Stimulated activated CD4-positive, alpha-beta T cell treated with anti-CD3 and anti-CD28 coated beads, Interleukin-12 subunit alpha, Interleukin-12 subunit beta, amount 100 ng/mL, for 24 hours (primary cell): ENCODE measurements around the gene EMSY.

Experiments
- DNase-seq, 2 experiments: peaks; one replicate each; pipeline ENCODE4 v3.0.0-alpha.2; 2020; ENCODE audit warnings: low read depth in 2 of 2

Gene EMSY

DNA sequence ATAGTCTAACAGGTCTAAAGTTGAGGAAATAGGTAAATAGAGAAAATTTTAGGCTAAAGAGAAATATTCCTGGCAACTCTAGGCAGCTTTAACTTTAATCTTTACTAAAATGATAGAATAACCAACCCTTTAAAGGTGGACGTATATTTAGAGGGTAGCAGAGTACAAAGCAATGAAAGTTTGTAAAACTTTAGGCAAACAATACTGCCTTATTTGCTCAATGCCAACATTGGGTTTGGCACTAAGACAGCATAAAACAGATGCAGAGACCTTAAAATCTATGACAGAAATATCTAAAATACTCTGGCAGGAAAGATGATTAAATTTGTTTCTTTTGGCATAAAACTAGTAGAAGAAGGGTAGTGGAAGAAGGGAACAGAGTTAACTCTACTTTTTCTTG is 70.7 kb downstream of the EMSY start:
- no peak for DNase-seq

DNA sequence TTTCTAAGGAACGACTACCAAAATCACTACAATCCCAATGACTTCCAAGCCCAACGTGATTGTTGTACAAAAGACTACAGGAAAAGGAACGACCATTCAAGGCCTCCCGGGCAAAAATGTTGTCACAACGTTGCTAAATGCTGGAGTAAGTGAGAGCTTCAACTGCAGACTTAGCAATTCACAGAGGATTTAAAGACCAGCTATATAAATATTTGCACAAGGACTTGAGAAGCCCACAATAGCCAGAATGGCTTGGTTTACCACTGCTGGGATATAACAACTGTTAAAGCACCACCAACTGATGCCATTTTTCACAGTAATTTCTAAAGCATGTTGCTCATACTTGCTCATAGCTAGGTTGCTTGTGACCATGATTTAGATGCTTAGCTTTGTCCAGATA is 78.3 kb downstream of the EMSY start:
- DNase-seq, result no peak

DNA sequence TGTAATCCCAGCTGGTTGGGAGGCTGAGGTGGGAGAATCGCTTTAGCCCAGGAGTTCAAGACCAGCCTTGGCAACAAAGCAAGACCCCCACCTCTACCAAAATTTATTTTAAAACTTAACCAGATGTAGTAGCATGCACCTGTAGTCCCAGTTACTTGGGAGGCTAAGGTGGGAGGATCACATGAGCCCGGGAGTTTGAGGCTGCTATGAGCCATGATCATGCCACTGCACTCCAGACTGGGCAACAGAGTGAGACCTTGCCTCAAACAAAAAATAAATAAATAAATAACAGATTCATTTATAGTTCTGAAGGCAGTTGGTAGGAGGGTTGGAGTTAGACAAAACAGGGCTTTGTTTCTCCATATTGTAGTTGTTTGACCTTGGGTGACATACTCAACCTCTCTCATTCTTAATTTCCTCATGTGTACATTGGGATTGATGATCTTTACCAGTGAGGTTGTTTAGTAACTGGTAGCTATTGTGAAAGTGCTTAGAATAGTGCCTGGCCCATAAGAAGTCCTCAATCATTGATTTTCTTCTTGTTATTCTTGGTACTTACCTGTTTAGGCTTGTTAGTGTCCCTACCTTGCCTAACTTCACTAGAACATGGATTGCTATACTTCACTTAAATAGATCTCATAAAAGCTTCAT is 79.1 kb downstream of the EMSY start:
- no peak for DNase-seq

DNA sequence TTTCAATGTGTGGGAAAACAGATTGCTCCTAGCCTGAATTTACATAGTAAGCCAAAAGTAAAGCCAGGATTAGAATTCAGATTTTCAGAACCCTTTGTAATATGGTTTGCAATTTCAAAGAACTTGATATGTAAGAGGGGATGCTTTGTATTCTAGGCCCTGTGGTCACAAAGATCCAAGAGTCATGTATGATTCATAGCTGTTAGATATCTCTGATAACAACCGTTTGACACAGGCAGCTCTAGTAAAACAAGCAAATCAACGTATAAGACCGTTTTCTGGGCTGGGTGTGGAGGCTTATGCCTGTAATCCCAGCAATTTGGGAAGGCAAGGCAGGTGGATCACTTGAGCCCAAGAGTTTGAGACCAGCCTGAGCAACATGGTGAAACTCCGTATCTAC is 79.6 kb downstream of the EMSY start:
- DNase-seq, result no peak

DNA sequence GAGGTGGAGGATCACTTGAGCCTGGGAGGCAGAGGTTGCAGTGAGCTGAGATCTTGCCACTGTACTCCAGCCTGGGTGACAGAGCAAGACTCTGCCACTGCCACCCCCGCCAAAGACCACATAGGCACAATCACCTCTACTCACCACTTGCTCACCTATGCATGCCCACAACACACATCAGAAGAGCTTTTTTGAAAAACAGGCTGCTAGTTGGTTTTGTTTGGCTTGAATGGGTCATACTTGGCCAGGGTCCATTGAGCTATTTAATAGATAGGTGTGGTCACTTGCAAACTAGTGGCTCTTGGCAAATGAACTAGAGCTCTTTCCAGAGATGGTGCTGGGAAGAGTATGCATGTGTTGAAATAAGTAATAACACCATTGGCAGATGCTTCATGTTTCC is 80.1 kb downstream of the EMSY start:
- DNase-seq, result no peak

DNA sequence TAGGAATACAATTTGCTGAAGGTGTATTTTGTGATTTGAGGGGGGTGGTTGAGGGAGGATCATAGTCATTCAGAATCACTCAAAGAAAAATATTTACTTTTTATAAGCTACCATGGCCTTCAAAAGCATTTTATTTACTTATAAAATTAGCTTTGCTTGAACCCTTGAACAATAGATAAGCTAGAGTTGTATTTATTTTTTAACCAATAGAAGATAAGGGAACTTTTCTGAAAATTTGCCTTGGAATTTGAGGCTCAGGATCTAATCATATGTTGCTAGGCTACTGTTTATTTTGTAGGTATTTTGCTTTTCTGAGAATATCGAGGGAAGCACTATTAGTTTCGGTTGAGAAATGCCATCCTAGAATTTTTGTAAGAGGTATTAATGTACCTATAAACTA is 82.1 kb downstream of the EMSY start:
- DNase-seq, result no peak

DNA sequence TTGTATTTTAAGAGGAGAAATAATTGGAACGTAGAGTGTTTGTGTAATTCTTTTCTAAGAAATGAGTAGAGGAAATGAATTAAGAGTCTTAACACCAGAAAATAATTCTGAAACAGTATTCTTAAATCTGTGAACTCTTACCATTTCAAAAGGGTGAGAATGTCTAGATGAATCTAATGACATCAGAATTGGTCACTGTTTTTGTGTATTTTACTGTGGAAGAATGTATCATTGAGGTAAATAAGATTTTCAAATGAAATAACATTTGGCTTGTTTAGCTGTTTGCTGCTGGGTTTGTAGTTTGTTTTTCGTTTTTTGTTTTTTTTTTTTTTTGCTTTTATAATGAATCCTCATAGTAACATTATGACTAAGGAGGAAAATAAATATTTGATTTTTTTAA is 97.6 kb downstream of the EMSY start:
- DNase-seq, result no peak

DNA sequence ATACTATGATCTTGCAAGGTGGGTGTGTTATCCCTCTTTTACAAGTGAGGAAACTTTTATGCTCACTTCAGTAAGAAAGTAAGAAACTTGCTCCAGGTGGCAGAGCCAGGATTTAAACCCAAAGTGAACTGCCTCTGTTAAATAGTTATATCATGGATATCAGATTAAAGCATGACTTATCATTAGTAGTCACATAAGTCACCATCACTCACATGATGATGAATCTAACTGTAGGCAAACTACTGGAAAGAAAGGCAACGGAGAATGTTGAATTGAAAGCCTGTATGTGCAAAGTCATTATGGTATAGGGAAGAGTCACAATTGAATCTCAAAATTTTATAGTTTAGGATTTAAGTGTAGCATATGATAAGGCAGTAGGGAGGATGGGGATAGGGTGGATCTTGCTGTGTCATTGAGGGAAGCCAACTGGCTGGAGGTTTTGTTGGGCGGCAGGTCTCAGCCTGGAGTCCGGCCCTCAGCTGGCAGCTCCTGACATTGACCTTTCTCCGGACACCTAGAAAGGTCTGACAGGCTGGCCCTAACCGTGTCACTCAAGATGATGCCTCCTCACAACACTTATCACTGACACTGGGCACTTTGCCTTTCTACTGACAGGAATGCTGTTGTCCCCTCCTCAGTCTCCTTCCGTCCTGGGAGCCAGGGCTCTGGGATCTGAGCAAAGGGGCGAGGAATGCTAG is 98.3 kb downstream of the EMSY start:
- DNase-seq, result no peak

DNA sequence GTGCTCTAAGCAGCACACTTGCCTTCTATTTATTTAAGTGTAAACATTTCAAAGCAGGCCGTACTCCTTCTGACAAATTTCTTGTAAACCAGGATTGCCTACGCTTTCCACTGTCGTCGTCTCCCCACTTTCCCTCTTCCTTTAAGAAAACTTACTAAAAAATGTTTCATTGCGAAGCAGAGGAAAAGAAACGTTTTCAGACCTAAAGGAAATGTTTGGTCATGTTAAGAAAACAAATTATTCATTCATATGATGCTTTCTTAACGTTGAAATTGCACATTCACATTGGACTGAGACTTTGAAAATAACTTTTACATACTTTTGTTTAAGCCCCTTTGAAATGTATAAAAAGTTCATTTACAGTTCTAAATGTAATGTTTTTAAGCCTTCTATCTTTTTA is 106.0 kb downstream of the EMSY start:
- no peak for DNase-seq

DNA sequence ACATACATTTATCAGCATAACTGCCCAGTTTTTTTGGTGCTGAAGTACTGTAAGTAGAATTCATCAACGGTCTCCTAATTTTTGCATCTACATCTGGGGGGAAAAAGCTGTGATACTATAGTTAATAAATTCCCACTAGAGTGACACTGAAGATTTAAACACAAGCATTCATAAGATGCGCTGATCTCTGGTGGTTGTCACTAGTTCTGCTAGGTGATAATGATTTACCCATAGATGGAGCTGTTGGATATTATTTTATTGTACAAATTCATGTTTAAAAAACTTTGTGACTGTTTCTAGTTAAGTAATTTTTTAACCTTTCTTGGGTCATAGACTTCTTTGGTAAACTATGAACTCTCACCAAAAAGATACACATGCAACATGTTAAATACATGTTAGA is 106.6 kb downstream of the EMSY start:
- no peak for DNase-seq

DNA sequence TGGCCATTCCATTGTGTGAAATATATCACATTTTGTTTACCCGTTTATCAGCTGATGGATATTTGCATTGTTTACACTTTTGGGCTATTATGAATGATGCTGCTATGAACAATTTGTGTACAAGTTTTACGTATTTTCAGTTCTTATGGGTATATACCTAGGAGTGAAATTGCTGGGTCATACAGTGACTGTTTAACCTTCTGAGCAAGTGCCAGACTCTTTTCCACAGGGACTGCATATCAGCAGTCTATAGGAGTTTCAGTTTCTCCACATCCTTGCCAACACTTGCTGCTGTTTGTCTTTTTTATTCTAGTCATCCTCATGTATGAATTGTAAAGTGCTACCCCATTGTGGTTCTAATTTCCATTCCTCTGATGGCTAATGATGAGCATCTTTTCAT is 108.2 kb downstream of the EMSY start:
- DNase-seq, result no peak

DNA sequence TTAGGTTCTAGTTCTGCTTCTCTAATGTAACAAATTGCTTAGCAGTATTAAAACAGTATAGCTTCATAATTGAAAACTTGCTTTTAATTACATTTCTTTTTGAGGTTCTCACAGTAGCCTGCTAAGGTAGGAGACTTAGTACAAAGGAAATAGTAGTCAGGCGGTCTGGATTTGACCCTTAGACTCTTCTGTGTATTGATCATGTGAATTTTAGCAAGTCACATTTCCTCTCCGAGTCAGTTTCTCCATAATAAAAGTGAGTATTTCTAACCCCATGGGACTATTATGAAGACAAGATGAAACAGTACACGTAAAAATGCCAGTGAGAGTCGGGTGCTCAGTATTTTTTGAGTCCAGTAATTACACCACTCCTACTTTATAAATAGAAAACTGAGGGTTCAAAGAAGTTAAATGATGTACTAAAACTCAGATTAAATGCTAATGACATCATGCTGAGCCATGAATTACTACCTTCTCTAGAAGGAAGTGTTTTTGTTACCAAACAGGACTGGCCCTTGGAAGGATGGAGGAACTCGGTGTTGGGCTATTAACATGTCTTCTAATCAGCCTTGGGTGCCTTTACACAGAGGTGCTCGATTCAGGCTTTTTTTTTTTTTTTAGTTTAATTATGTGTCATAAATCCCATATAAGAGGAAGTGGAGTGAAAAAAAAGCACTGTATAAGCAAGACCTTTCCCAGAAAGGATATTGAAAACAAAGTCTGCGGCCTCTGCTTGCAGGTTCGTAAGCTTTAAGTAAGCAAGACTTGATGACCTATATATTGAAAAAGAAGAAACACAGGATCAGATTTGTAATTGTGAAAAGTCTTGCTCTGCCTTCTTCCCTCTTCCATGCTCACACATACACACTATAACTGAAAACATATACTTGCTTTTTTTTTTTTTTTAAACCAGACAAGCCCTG is 109.0 kb downstream of the EMSY start:
- no peak for DNase-seq

DNA sequence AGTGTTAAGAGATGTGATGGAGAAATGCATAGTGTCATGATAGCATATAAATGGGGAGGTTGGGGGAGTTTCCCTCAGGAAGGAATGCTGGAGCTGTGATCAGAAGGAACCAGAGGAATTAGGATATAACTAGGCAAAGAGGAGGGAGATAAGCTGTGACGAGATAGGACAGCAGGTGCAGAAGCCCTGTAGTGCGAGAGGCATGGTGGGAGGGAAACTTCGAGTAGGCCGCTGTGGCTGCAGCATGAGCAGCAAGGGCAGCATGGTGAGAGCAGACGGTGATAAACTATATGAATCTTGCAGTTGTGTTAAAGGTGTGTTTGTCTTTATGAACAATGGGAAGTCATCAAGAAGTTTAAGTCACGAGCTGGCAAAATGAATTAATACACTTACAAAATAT is 109.9 kb downstream of the EMSY start:
- DNase-seq, result no peak

DNA sequence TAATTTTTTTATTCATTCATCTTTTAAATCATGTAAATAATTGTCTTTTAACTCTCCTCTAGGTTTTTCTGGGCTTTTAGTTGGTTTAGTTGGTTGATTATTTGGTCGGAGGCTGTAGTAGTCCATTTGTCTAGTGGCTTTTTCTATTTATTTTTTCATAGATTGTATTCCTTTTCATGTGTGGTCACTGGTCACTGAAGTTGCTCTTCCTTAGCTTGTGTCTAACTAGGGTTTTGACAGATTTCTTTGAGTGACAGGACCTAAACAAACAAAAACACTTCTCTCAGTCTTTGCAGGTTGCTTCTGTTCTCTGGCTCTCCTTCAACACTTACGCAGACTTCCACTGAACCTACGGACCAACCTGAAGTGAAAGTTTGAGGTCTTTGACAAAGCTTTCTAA is 112.6 kb downstream of the EMSY start:
- no peak for DNase-seq

DNA sequence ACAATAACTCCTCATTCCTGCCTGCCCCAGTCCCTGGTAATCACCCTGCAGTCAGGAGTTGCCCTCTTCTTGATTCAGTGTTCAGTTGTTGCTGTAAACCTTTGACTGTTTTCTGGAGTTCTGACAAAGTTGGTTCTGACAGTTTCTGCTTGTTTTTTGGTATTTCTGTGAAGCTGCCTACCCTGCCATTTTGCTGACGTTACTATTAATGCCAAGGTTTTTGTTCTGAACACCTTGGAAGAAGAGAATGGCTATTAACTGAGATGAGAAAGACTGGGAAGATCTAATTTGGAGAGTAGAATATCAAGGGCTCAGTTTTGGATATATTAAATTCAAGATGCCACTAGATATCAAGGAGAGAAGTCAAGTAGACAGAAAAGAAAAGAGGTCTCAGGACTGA is 113.7 kb downstream of the EMSY start:
- no peak for DNase-seq

DNA sequence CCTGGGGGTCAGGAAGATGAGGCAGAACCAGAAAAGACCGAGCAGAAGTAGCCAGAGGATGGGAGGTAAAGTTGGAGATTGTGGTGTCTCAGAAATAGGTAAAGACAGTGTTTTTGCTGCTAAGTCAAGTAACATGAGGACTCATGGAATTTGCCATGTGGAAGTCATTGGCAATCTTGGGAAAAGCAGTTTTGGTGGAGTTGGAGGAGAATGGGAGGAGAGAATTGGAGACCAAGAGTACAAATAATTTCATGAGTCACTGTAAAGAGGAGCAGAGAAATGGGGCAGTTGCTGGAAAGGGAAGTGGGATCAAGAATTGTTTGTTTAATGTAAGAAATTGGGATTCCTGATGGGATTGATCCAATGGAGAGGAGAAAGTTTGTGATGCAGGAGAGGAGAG is 114.1 kb downstream of the EMSY start:
- no peak for DNase-seq

DNA sequence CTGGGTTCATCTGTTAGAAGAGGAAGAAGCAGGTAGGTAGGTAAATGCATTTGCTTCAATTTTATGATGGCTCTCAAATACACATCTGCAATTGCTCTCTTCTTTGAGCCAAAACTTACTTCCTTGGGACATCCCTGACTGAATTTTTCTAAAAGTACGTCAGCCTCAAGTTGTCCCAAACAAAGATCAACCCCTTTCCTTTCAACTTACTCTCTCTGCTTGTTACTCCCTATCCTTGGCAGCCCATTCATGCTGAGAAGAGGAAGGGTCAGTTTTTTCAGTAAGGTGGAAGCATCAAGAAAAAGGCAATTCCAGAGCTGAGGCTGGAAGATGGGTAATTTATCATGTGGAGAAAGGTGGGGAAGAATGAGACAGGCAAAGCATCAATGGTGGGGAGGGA is 114.5 kb downstream of the EMSY start:
- DNase-seq, result no peak

DNA sequence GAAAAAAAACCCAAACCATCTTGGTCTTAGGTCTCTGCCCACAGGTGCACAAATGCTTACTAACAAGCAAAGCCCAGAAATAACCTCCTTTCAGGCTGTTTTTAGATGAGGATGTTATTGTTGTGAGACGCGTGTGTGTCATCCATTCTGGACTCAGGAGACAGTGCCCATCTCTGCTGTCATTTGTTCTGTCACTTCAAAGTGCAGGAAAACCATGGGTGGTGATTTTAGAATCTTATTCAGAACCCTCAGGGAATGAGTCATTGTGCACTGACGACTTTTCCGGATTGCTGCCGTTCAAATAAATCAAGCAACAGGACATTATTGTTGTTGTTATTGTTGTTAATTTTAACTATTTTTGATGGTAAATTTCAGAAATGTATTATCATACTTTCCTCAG is 115.4 kb downstream of the EMSY start:
- no peak for DNase-seq

DNA sequence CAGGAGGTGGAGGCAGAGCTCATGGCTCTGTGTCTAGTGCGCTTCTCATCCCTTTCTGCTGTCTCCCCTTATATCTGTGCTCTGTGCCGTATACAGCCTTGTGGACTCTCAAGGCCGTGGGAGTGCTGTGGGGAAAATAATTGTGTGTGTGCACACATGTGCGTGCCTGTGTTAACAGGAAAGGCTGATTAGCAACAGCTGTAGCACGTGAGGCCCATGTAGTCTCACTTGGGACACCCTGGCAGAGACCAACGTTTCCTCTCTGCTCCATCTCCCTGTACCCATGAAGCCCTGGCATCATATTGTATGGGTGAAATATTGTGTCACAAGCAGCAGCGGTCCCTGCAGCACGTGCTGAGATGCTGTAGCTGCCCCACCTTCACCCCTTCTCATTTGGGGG is 116.4 kb downstream of the EMSY start:
- DNase-seq, result no peak

DNA sequence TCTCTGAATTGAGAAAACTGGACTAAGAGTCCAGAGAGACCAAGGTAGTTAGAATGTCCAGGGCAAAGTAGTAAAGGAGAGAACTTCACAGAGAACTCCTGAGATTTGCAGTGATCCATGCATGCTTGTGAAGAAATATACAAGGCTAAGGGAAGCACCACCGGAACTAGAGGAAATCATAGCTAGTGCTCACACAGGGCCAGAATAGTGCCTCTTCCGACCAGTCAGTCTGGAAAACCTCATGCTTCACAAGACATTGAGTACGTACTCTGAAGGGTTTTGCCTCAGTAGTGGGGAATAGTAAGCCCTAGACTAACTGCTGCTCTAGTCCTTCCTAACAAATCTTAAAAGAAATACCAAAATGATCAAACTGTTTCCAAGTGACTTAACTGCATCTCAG is 117.7 kb downstream of the EMSY start:
- DNase-seq, result no peak

DNA sequence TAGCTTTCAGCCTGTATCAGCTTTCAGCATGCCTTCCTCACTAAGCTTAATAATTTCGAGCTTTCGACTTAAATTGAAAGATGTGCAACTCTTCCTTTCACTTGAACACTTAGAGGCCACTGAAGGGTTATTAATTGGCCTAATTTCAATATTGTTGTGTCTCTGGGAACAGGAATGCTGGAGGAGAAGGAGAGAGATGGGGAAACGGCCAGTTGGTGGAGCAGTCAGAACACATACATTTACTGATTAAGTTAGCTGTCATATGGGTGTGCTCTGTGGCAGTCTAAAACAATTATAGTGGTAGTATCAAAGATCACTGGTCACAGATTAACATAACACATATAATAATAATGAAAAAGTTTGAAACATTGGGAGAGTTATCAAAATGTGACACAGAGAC is 119.5 kb downstream of the EMSY start:
- DNase-seq, result no peak

DNA sequence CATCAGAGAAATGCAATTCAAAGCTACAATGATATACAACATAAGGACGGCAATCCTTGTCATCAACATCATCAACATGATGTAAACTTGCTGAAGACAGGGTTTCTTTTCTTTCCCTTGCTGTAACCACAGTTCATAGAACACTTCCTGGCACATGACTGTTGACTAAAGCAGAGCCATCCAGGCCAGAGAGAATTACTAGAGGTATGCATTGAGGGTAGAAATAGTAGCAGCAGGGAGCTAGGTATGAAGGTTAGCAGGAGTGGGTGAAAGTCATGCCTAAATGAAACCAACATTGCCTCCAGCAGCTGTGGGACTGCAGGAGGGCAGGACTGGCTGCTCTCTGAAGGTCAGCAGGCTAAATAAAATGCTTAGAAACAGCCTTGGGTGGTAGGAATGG is 122.0 kb downstream of the EMSY start:
- no peak for DNase-seq

DNA sequence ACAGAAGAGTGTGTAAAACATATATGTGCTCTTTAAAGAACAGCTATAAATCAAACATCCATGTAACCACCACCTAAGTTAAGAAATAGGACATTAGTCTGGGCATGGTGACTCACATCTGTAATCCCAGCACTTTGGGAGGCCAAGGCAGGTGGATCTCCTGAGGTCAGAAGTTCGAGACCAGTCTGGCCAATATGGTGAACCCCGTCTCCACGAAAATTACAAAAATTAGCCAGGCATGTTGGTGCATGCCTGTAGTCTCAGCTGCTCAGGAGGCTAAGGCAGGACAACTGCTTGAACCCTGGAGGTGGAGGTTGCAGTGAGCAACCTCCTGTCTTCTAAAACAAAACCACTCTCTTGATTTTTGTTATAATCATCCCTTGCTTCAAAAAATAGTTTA is 122.4 kb downstream of the EMSY start:
- no peak for DNase-seq
